Gastrocnemius medialis (tissue), 4 donors: Measurements from ENCODE around the gene C1orf174.

Experiments
- CTCF ChIP-seq, 5 experiments: fragments of 450-650 bp in 3 of 5; fragments of 200-600 bp in 2 of 5; sonication (generic) in 2 of 5; IDR thresholded peaks in 4 of 5; conservative IDR thresholded peaks in 1 of 5; 1 replicate in 4 of 5; 2 replicates in 1 of 5; pipeline ENCODE4 v1.5.1; 2016 to 2019; ENCODE audit warnings: antibody characterized with exemption in 5 of 5, mild to moderate bottlenecking in 3 of 5, moderate library complexity in 3 of 5
- POLR2A ChIP-seq, 2 donors: fragments of 450-650 bp; IDR thresholded peaks; one replicate each; pipeline ENCODE4 v1.6.1; 2017; ENCODE audit warnings: antibody characterized with exemption in 2 of 2, mild to moderate bottlenecking in 2 of 2, moderate library complexity in 2 of 2

GRCh38 chr1:3931007-3931912, 31.2 kb upstream of the C1orf174 start:
- TF ChIP-seq CTCF (IDR thresholded peaks at IDR 0.05 in 4 of 5, conservative IDR thresholded peaks at IDR 0.05 in 1 of 5) = no peak
- TF ChIP-seq POLR2A (IDR thresholded peaks at IDR 0.05) = no peak
